GM13977 (cell line): ENCODE results near the gene ZFPM1.
A peak's percentile ranks its signal among the peaks of the same experiment; 100 is the strongest.

ENCODE experiments used
- DNase-seq: peaks from one replicate; pipeline ENCODE4 v3.0.0; 2012; ENCODE audit warnings: low spot score
- CTCF ChIP-seq: IDR thresholded peaks from 2 replicates; pipeline ENCODE4 v1.5.1; 2012; ENCODE audit warnings: mild to moderate bottlenecking, control low read depth; ENCODE audit not compliant: insufficient read depth; ENCODE audit errors: extremely low read depth, missing control alignments
- in situ Hi-C: fragments of 300-500 bp; cut with MboI; formaldehyde crosslinking; loops from one replicate; pipeline ENCODE4 v1.12.0; 2022; ENCODE audit warnings: low sequenced_read_pairs, low pct_unique_long_range_greater_than_20kb, mixed read lengths, inconsistent platforms; ENCODE audit not compliant: unreplicated experiment

Gene ZFPM1

GRCh38 chr16:88437367-88437964 is 15.6 kb upstream of the ZFPM1 start:
- TF ChIP-seq CTCF: peak; percentile 94
- peak; percentile 91 for DNase-seq
- in situ Hi-C loops: loop anchor here (25.0 kb wide), 2 partner anchors 100 to 475 kb away; partner anchors contain the start of gene BANP

- in situ Hi-C loops: loop anchor here (25.0 kb wide), 2 partner anchors 99 to 476 kb away; partner anchors contain the start of gene BANP
- no peak for TF ChIP-seq CTCF
- DNase-seq: no peak
Measured at GRCh38 chr16:88438084-88438870, 14.8 kb upstream of the ZFPM1 start.

- DNase-seq: no peak
- TF ChIP-seq CTCF: no peak
- in situ Hi-C loops: loop anchor here (25.0 kb wide), 2 partner anchors 98 to 477 kb away; partner anchors contain the start of gene BANP
Measured at GRCh38 chr16:88439016-88439415, 14.1 kb upstream of the ZFPM1 start.

DNA sequence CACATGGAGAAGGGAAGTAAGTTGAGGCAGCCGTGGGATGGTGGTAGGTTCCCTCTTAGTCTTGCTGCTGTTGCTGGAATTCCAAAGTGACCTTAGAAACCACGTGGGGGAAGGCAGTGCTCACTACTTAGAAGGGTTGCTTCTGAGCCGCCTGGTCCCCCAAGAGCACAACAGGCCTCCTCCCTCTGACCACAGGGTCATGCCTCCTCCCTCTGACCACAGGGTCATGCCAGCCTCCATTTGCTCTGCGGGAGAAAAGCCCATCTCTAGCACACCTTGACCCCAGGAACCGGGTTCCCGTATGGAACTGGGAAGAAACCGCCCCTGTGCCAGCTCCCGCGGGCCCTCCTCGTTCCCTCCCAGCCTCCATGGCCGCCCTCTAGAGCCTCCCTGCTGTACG is 13.4 kb upstream of the ZFPM1 start:
- no peak for DNase-seq
- TF ChIP-seq CTCF: no peak
- in situ Hi-C loops: loop anchor here (25.0 kb wide), 2 partner anchors 98 to 477 kb away; partner anchors contain the start of gene BANP

DNA sequence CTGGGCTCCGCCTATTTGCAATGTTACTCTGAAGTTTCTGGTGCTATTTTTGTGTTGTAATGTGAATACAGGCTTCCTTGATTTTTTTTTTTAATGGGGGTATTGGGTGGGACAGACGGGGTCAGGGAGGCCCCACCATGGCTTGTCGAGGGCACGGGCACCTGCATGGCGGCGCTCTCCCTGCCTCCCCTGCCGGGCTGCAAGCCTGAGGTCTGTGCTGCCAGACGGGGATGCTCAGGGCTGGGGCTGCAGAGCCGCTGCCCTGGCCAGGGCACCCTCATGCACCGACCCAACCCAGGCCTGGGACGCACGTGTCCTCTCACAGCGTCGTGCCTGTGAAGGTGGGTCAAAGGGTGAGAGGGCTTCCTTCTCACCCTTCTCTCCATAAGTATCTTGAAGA is 13.0 kb upstream of the ZFPM1 start:
- no peak for TF ChIP-seq CTCF
- DNase-seq: no peak
- in situ Hi-C loops: loop anchor here (25.0 kb wide), 2 partner anchors 97 to 478 kb away; partner anchors contain the start of gene BANP

DNA sequence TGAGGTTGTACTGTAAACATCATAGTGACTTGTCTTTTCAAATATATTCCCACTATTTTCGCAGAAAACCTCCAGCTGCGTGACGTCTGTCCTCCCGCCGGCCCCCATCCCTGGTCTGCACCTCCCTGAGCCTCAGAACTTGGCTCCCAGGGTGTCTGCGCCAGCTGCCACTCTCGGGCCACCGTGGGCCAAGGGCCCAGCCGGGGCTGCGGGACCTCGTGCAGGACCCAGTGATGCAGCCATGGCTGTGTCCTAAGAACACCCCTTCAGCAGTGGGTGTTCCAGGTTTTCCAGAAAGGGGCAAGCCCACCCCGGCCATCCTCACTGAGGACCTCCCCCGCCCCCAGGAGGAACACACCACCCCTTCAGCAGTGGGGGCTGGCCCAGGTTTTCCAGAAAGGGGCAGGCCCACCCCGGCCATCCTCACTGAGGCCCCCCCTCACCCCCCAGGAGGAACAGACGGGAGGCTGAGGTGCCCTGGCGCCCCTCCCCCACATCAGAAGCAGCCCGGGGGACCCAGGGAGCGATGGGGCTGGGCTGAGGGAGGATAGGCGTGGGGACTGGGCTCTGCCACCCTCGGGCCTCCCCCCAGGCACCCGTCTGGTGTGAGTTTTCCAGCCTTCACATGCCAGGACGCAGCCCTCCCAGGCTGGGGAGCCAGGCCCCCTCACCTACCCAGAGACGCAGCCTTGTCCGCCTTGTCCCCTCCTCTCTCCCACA is 12.2 kb upstream of the ZFPM1 start:
- in situ Hi-C loops: loop anchor here (25.0 kb wide), 2 partner anchors 96 to 479 kb away; partner anchors contain the start of gene BANP
- no peak for TF ChIP-seq CTCF
- no peak for DNase-seq
